HEK293 (cell line): Measurements from ENCODE around the gene C19orf73.

Source experiments
- CTCF ChIA-PET: fragments of 350-600 bp; formaldehyde crosslinking; extraction: SDS; loops from one replicate; lab custom pipeline; 2021; ENCODE audit warnings: antibody characterized with exemption; lab: Yijun Ruan, JAX
- POLR2A ChIA-PET: fragments of 300-600 bp; formaldehyde crosslinking; extraction: SDS; loops from one replicate; lab custom pipeline; 2020; ENCODE audit warnings: antibody characterized with exemption, inconsistent platforms; lab: Yijun Ruan, JAX
- H3K27ac ChIP-seq: fragments of 200-500 bp; sonication (Bioruptor generic); 2 replicates; pipeline ENCODE4 v1.5.1; 2014; ENCODE audit warnings: low read depth, low read length, control low read depth, inconsistent platforms; ENCODE audit errors: extremely low read depth
- H3K36me3 ChIP-seq, 2 experiments: fragments of 200-500 bp in 1 of 2; sonication (Bioruptor generic) in 1 of 2; 1 replicate in 1 of 2; 2 replicates in 1 of 2; pipeline ENCODE4 v1.5.1; 2014 to 2017; ENCODE audit warnings: inconsistent platforms in 2 of 2, low read length in 2 of 2; ENCODE audit not compliant: control insufficient read depth in 2 of 2, insufficient read depth in 1 of 2
- H3K4me1 ChIP-seq: fragments of 200-500 bp; sonication (Bioruptor generic); 2 replicates; pipeline ENCODE4 v1.5.1; 2014; ENCODE audit warnings: mild to moderate bottlenecking, low read length, inconsistent platforms; ENCODE audit not compliant: control insufficient read depth, insufficient read depth
- H3K4me3 ChIP-seq: 2 replicates; pipeline ENCODE4 v1.5.1; 2011; ENCODE audit warnings: low read depth, mild to moderate bottlenecking, control low read depth, low read length, moderate library complexity
- H3K9me3 ChIP-seq: fragments of 200-500 bp; sonication (Bioruptor generic); 2 replicates; pipeline ENCODE4 v1.5.1; 2014; ENCODE audit warnings: low read depth, low read length, inconsistent platforms; ENCODE audit not compliant: control insufficient read depth, insufficient read depth
- GLIS1 ChIP-seq: fragments of 450-650 bp; formaldehyde crosslinking; IDR thresholded peaks from 2 replicates; pipeline ENCODE4 v1.5.1; 2016; ENCODE audit warnings: missing biosample characterization, missing genetic modification characterization
- HOXC10 ChIP-seq: sonication (generic); formaldehyde crosslinking; IDR thresholded peaks from 2 replicates; pipeline ENCODE4 v1.8.1; 2023; ENCODE audit warnings: mild to moderate bottlenecking, missing genetic modification reagents
- KLF16 ChIP-seq: fragments of 450-650 bp; formaldehyde crosslinking; IDR thresholded peaks from 2 replicates; pipeline ENCODE4 v1.5.1; 2017; ENCODE audit warnings: missing biosample characterization, missing genetic modification characterization
- PRDM1 ChIP-seq: fragments of 450-650 bp; formaldehyde crosslinking; IDR thresholded peaks from 2 replicates; pipeline ENCODE4; 2016; ENCODE audit warnings: missing biosample characterization, missing genetic modification characterization
- REPIN1 ChIP-seq: fragments of 450-650 bp; formaldehyde crosslinking; IDR thresholded peaks from 2 replicates; pipeline ENCODE4 v1.5.1; 2017; ENCODE audit warnings: missing biosample characterization, missing genetic modification characterization, low read depth
- ZBTB1 ChIP-seq: fragments of 450-650 bp; formaldehyde crosslinking; IDR thresholded peaks from 2 replicates; pipeline ENCODE4 v1.5.1; 2016; ENCODE audit warnings: missing biosample characterization, missing genetic modification characterization
- ZBTB21 ChIP-seq: fragments of 450-650 bp; formaldehyde crosslinking; IDR thresholded peaks from 2 replicates; pipeline ENCODE4 v1.5.1; 2017; ENCODE audit warnings: missing biosample characterization, missing genetic modification characterization
- ZBTB44 ChIP-seq: fragments of 450-650 bp; IDR thresholded peaks from 2 replicates; pipeline ENCODE4 v1.5.1; 2018; ENCODE audit warnings: missing biosample characterization, mild to moderate bottlenecking, missing genetic modification characterization
- ZBTB48 ChIP-seq: fragments of 450-650 bp; formaldehyde crosslinking; IDR thresholded peaks from 2 replicates; pipeline ENCODE4 v1.5.1; 2016; ENCODE audit warnings: missing biosample characterization, missing genetic modification characterization
- ZIC2 ChIP-seq: fragments of 450-650 bp; formaldehyde crosslinking; IDR thresholded peaks from 2 replicates; pipeline ENCODE4 v1.5.1; 2016; ENCODE audit warnings: missing biosample characterization, missing genetic modification characterization
- ZNF114 ChIP-seq: fragments of 450-650 bp; formaldehyde crosslinking; IDR thresholded peaks from 2 replicates; pipeline ENCODE4 v1.5.0; 2017; ENCODE audit warnings: missing biosample characterization, missing genetic modification characterization
- ZNF121 ChIP-seq: fragments of 450-650 bp; formaldehyde crosslinking; IDR thresholded peaks from 2 replicates; pipeline ENCODE4 v1.5.1; 2016; ENCODE audit warnings: missing biosample characterization, missing genetic modification characterization
- ZNF174 ChIP-seq: fragments of 450-650 bp; formaldehyde crosslinking; IDR thresholded peaks from 2 replicates; pipeline ENCODE4 v1.5.0; 2017; ENCODE audit warnings: missing biosample characterization, mild to moderate bottlenecking, missing genetic modification characterization
- ZNF324 ChIP-seq: fragments of 450-650 bp; formaldehyde crosslinking; IDR thresholded peaks from 2 replicates; pipeline ENCODE4 v1.5.1; 2016; ENCODE audit warnings: missing biosample characterization, missing genetic modification characterization
- ZNF391 ChIP-seq: fragments of 450-650 bp; formaldehyde crosslinking; IDR thresholded peaks from 2 replicates; pipeline ENCODE4 v1.5.1; 2016; ENCODE audit warnings: low read depth, missing biosample characterization, missing genetic modification characterization, borderline replicate concordance
- ZNF404 ChIP-seq: fragments of 450-650 bp; formaldehyde crosslinking; IDR thresholded peaks from 2 replicates; pipeline ENCODE4 v1.5.1; 2017; ENCODE audit warnings: missing biosample characterization, missing genetic modification characterization
- ZNF473 ChIP-seq: fragments of 450-650 bp; formaldehyde crosslinking; IDR thresholded peaks from 2 replicates; pipeline ENCODE4 v1.5.1; 2017; ENCODE audit warnings: missing biosample characterization, missing genetic modification characterization
- ZNF48 ChIP-seq: fragments of 450-650 bp; formaldehyde crosslinking; IDR thresholded peaks from 2 replicates; pipeline ENCODE4 v1.5.1; 2016; ENCODE audit warnings: missing biosample characterization, missing genetic modification characterization
- ZNF529 ChIP-seq: fragments of 450-650 bp; formaldehyde crosslinking; IDR thresholded peaks from 2 replicates; pipeline ENCODE4 v1.5.1; 2017; ENCODE audit warnings: missing genetic modification characterization, missing biosample characterization; ENCODE audit not compliant: insufficient replicate concordance
- ZNF558 ChIP-seq: fragments of 450-650 bp; formaldehyde crosslinking; IDR thresholded peaks from 2 replicates; pipeline ENCODE4 v1.5.1; 2016; ENCODE audit warnings: missing biosample characterization, missing genetic modification characterization
- ZNF777 ChIP-seq: fragments of 450-650 bp; formaldehyde crosslinking; IDR thresholded peaks from 2 replicates; pipeline ENCODE4 v1.5.1; 2017; ENCODE audit warnings: missing biosample characterization, missing genetic modification characterization, borderline replicate concordance
- ZSCAN16 ChIP-seq: fragments of 450-650 bp; formaldehyde crosslinking; IDR thresholded peaks from 2 replicates; pipeline ENCODE4 v1.5.1; 2016; ENCODE audit warnings: missing biosample characterization, missing genetic modification characterization
- TF ChIP-seq, protein P1 (sequence below): fragments of 450-650 bp; formaldehyde crosslinking; IDR thresholded peaks from 2 replicates; pipeline ENCODE4 v1.5.0; 2017; ENCODE audit warnings: missing biosample characterization, missing genetic modification characterization, borderline replicate concordance
- TF ChIP-seq, protein P2 (sequence below): fragments of 450-650 bp; formaldehyde crosslinking; IDR thresholded peaks from 2 replicates; pipeline ENCODE4 v1.5.1; 2017; ENCODE audit warnings: missing biosample characterization, missing genetic modification characterization

C19orf73 gene

DNA sequence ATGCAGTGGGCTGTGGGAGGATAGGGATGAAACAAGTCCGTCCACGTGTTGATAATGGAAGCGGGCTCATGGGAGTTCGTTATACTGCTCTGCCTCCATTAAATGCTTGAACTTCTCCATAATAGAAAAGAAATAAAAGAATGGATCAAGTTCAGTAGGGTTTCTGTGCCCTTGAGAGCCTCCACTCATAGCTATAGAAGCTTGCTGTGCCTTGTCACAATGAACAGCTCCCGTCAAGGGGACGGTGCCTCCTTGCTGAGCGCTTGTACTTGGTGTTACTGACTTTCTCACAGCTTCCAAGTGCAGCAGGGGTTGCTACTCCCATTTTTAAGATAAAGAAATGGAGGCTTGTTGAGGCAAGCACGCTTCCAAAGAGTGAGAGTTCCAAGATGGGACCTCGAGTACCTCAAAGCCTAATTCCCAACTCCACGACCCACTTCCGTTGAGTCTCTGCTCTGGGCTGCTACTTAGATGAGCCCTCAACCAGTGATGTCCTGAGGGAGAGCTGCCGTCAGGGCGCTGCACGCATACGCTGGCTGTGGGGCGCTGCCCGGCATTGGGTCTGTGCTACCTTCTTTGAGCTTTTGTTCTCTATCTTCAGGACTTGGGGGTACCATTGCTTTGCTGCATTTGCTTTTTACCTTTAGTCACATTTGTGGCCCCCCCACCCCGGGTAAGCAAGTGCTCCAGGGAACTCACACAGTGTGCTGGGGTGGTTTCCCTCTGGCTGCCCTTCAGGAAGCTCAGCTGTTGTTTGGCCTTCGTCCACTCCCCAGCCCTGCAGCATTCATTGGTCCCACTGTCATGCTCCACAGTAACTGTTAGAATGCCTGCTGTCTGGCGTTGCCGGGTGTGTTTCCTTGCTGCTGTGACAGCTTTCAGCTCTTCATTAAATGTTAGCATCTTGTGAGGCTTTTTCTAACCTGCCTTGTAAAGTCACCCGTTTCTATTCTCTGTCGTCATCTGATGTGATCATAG, 24.1 kb downstream of the C19orf73 start:
- POLR2A ChIA-PET: interaction anchor here (0.6 to 1.3 kb wide), 5 partner anchors 10 to 134 kb away, joined by 3 to 5 read pairs (median 4); partner anchors contain the start of genes LIN7B and RUVBL2
- Histone ChIP-seq H3K4me3 (no peak overlapping the region), H3K27ac (no peak overlapping the region; the same call in 1 of the 2 replicates), H3K4me1 (peaks cover 8% of the 10 kb centered on the region), H3K36me3 (peaks cover 85 to 100% of the 10 kb centered on the region in 2 experiments), H3K9me3 (no peaks in the 10 kb centered on the region)
- TF ChIP-seq ZNF174 (tag by site-specific recombination): no peak
- TF ChIP-seq ZNF391 (tag by site-specific recombination): no peak
- TF ChIP-seq ZNF114: no peak
- TF ChIP-seq ZIC2 (tag by site-specific recombination): peak; percentile 35; the same call in 1 of the 2 replicates
- TF ChIP-seq ZNF529 (tag by site-specific recombination): no peak
- TF ChIP-seq, protein P1, sequence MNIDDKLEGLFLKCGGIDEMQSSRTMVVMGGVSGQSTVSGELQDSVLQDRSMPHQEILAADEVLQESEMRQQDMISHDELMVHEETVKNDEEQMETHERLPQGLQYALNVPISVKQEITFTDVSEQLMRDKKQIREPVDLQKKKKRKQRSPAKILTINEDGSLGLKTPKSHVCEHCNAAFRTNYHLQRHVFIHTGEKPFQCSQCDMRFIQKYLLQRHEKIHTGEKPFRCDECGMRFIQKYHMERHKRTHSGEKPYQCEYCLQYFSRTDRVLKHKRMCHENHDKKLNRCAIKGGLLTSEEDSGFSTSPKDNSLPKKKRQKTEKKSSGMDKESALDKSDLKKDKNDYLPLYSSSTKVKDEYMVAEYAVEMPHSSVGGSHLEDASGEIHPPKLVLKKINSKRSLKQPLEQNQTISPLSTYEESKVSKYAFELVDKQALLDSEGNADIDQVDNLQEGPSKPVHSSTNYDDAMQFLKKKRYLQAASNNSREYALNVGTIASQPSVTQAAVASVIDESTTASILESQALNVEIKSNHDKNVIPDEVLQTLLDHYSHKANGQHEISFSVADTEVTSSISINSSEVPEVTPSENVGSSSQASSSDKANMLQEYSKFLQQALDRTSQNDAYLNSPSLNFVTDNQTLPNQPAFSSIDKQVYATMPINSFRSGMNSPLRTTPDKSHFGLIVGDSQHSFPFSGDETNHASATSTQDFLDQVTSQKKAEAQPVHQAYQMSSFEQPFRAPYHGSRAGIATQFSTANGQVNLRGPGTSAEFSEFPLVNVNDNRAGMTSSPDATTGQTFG (tag by site-specific recombination): no peak
- TF ChIP-seq REPIN1 (tag by site-specific recombination): no peak
- no peak for TF ChIP-seq ZNF473
- TF ChIP-seq ZBTB48 (tag by site-specific recombination): no peak
- CTCF ChIA-PET: interaction anchor here (0.6 to 7.1 kb wide), 9 partner anchors 13 to 131 kb away, joined by 3 to 105 read pairs (median 11); no protein-coding TSS in a partner anchor

- no peak overlapping the region for H3K4me3 ChIP-seq
- peaks cover 8% of the 10 kb centered on the region for H3K4me1 ChIP-seq
- H3K36me3 ChIP-seq: peaks cover 86 to 95% of the 10 kb centered on the region in 2 experiments
- H3K9me3 ChIP-seq: no peaks in the 10 kb centered on the region
- no peak overlapping the region for H3K27ac ChIP-seq
- CTCF ChIA-PET: interaction anchor here (0.6 to 1.2 kb wide), 4 partner anchors 11 to 485 kb away, joined by 3 to 6 read pairs (median 4); no protein-coding TSS in a partner anchor
- POLR2A ChIA-PET: no interaction called here
- TF ChIP-seq ZBTB1 (tag by site-specific recombination) (no peak), ZNF48 (no peak), ZNF324 (tag by site-specific recombination) (no peak), ZNF121 (tag by site-specific recombination) (peak; percentile 98)
- TF ChIP-seq, all 188 proteins: peak for 1
Observed at GRCh38 chr19:49092686-49093085, 26.3 kb downstream of the C19orf73 start.

DNA sequence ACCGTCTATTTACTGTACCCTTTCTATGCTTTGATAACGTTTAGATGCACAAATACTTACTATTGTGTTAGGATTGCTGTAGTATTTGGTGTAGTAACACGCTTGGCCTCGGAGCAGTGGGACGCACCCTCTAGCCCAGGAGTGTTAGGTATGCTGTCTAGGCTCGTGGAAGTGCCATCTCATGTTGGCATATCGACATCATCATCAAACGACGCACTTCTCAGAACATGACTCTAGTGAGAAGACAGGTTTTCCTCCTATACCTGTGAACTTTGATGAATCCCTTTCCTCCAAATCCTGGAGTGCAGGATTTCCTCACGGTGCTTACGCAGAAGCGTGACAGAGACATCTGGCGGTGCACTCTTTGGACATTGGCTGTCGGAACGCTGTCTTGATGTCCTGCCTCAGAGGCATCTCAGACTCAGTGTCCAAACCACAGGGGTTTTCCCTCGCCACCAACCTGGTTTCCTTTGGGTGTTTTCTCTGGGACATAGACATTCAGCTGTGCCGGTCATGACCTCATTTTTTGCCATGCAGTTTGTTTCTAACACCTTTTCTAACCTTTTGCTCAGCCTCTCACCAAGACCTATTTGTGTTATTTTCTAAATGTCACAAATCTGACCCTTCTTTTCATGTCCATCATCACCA, 27.4 kb downstream of the C19orf73 start:
- ChIA-PET CTCF (interaction anchor here (0.6 to 0.9 kb wide), 3 partner anchors 115 to 422 kb away, joined by 3 read pairs; no protein-coding TSS in a partner anchor), POLR2A (interaction anchor here (0.6 kb wide), 1 partner anchor 119 kb away, joined by 6 read pairs; no protein-coding TSS in a partner anchor)
- peaks cover 91 to 95% of the 10 kb centered on the region in 2 experiments for H3K36me3 ChIP-seq
- no peaks in the 10 kb centered on the region for H3K9me3 ChIP-seq
- H3K4me3 ChIP-seq: no peak overlapping the region
- H3K27ac ChIP-seq: no peak overlapping the region
- H3K4me1 ChIP-seq: 0 out of 2 replicates have a peak, but pooled peaks cover 6% of the 10 kb centered on the region
- TF ChIP-seq ZNF404 (no peak), ZNF558 (tag by site-specific recombination) (no peak), ZNF777 (tag by site-specific recombination) (no peak), PRDM1 (tag by site-specific recombination) (no peak), KLF16 (no peak), ZBTB48 (tag by site-specific recombination) (no peak), ZBTB44 (tag by site-specific recombination) (no peak), HOXC10 (CRISPR knock-in tag) (no peak), ZBTB21 (tag by site-specific recombination) (no peak), GLIS1 (tag by site-specific recombination) (no peak), ZSCAN16 (tag by site-specific recombination) (no peak)
- TF ChIP-seq, protein P2, sequence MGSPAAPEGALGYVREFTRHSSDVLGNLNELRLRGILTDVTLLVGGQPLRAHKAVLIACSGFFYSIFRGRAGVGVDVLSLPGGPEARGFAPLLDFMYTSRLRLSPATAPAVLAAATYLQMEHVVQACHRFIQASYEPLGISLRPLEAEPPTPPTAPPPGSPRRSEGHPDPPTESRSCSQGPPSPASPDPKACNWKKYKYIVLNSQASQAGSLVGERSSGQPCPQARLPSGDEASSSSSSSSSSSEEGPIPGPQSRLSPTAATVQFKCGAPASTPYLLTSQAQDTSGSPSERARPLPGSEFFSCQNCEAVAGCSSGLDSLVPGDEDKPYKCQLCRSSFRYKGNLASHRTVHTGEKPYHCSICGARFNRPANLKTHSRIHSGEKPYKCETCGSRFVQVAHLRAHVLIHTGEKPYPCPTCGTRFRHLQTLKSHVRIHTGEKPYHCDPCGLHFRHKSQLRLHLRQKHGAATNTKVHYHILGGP (tag by site-specific recombination): no peak
